Stimulated activated CD8-positive, alpha-beta memory T cell treated with anti-CD3 and anti-CD28 coated beads, Interleukin-15, amount 100 ng/mL, for 24 hours (primary cell): ENCODE measurements around the gene POC5.
A peak's percentile ranks its signal among the peaks of the same experiment; 100 is the strongest.
"Not testable (repeated sequence)": the region's sequence is repeated elsewhere in the genome, so short reads cannot be mapped to it uniquely, and the experiment has no call there.

Experiments used
- DNase-seq: peaks from one replicate; pipeline ENCODE4 v3.0.0-alpha.2; 2020; ENCODE audit warnings: low read depth

Gene POC5

GRCh38 chr5:75717082-75717922 is at the start of gene POC5:
TSS of gene POC5 (minus strand) at chr5:75717437. CDS start at chr5:75712937, 4,500 bp downstream.
- DNase-seq, result peak; percentile 92

- no peak for DNase-seq
Measured at GRCh38 chr5:75758116-75758515, 40.9 kb upstream of the POC5 start.

- DNase-seq, result no peak
Measured at GRCh38 chr5:75756981-75757380, 39.7 kb upstream of the POC5 start.

GRCh38 chr5:75756211-75756610 is 39.0 kb upstream of the POC5 start:
- DNase-seq, result no peak

GRCh38 chr5:75753182-75753581 is 35.9 kb upstream of the POC5 start:
- DNase-seq, result no peak

- no peak for DNase-seq
Measured at GRCh38 chr5:75744355-75744754, 27.1 kb upstream of the POC5 start.

- DNase-seq, result no peak
Measured at GRCh38 chr5:75736273-75736672, 19.0 kb upstream of the POC5 start.

- DNase-seq, result no peak
Measured at GRCh38 chr5:75734913-75735789, 17.9 kb upstream of the POC5 start.

GRCh38 chr5:75733767-75734166 is 16.5 kb upstream of the POC5 start:
- no peak for DNase-seq

- not testable (repeated sequence) for DNase-seq
Measured at GRCh38 chr5:75731515-75731914, 14.3 kb upstream of the POC5 start.

GRCh38 chr5:75729321-75729720 is 12.1 kb upstream of the POC5 start:
- no peak for DNase-seq

GRCh38 chr5:75727931-75728330 is 10.7 kb upstream of the POC5 start:
- DNase-seq, result no peak

GRCh38 chr5:75726224-75726623 is 9.0 kb upstream of the POC5 start:
- not testable (repeated sequence) for DNase-seq

GRCh38 chr5:75723378-75723777 is 6.1 kb upstream of the POC5 start:
- DNase-seq, result no peak

- no peak for DNase-seq
Measured at GRCh38 chr5:75721573-75721972, 4.3 kb upstream of the POC5 start.

- no peak for DNase-seq
Measured at GRCh38 chr5:75720882-75721281, 3.6 kb upstream of the POC5 start.

GRCh38 chr5:75716715-75717081 is 539 bp downstream of the POC5 start:
- DNase-seq, result no peak

- no peak for DNase-seq
Measured at GRCh38 chr5:75712091-75712490, 5.1 kb downstream of the POC5 start.

GRCh38 chr5:75711151-75711550 is 6.1 kb downstream of the POC5 start:
- no peak for DNase-seq

- DNase-seq, result no peak
Measured at GRCh38 chr5:75710637-75711036, 6.6 kb downstream of the POC5 start.

GRCh38 chr5:75707911-75708509 is 9.2 kb downstream of the POC5 start:
- DNase-seq, result no peak

- DNase-seq, result no peak
Measured at GRCh38 chr5:75706775-75707174, 10.5 kb downstream of the POC5 start.

GRCh38 chr5:75706016-75706415 is 11.2 kb downstream of the POC5 start:
- DNase-seq, result no peak
